Endothelial cell of umbilical vein (primary cell): Measurements from ENCODE around the gene ATF1. TPM values are rescaled to one million over a fixed set of nuclear protein-coding genes. Genes with fewer than 3 reads are reported as not detected.

Experiments
- BruUV-seq: library from RNA; stranded (reverse); fragments of 400-500 nt; replicated peaks from 2 replicates; lab custom pipeline; 2021; lab: Mats Ljungman, UMichigan
- CTCF ChIA-PET: fragments of 300-600, 350-600 bp; sonication (Branson Sonifier 250); formaldehyde crosslinking; loops from one replicate; lab custom pipeline; 2021; ENCODE audit warnings: antibody characterized with exemption, inconsistent platforms; lab: Charles Lee
- POLR2A ChIA-PET: fragments of 300-600, 350-600 bp; sonication (Branson Sonifier 250); formaldehyde crosslinking; loops from one replicate; lab custom pipeline; 2021; ENCODE audit warnings: antibody characterized with exemption, inconsistent platforms; lab: Charles Lee
- DNase-seq: peaks from one replicate; pipeline ENCODE4 v3.0.0-alpha.2; 2011; ENCODE audit warnings: low read depth, low spot score
- FAIRE-seq: peaks from 2 replicates; lab custom pipeline; 2011; peaks lifted over from hg19 to GRCh38; lab: Jason Lieb, UNC
- H2AFZ ChIP-seq: 2 replicates; pipeline ENCODE4 v1.6.0; 2012; ENCODE audit warnings: low read depth, low read length, control low read depth, inconsistent platforms
- H3K27ac ChIP-seq: 2 replicates; pipeline ENCODE4 v1.5.1; 2011; ENCODE audit warnings: low read depth, mild to moderate bottlenecking, control low read depth, low read length, moderate library complexity; ENCODE audit not compliant: insufficient read depth
- H3K27me3 ChIP-seq, 2 experiments: 2 replicates each; pipeline versions ENCODE4 v1.6.0 to v1.6.1; 2011; ENCODE audit warnings: low read length in 2 of 2, mixed read lengths in 1 of 2; ENCODE audit not compliant: control insufficient read depth in 2 of 2, insufficient read depth in 2 of 2
- H3K36me3 ChIP-seq, 2 experiments: 2 replicates in 1 of 2; 3 replicates in 1 of 2; pipeline ENCODE4 v1.5.1; 2011; ENCODE audit warnings: low read length in 2 of 2, mild to moderate bottlenecking in 1 of 2, moderate library complexity in 1 of 2; ENCODE audit not compliant: control insufficient read depth in 2 of 2, insufficient read depth in 2 of 2; ENCODE audit errors: extremely low read depth in 1 of 2
- H3K4me1 ChIP-seq: 3 replicates; pipeline ENCODE4 v1.5.1; 2011; ENCODE audit warnings: mild to moderate bottlenecking, low read length; ENCODE audit not compliant: control insufficient read depth, insufficient read depth; ENCODE audit errors: extremely low read depth
- H3K4me2 ChIP-seq: 2 replicates; pipeline ENCODE4 v1.6.1; 2011; ENCODE audit warnings: low read length, control low read depth, mixed read lengths; ENCODE audit not compliant: insufficient read depth
- H3K4me3 ChIP-seq, 3 experiments: fragments of 200-600 bp in 1 of 3; sonication (generic), shearing (Covaris generic) in 1 of 3; replicated peaks in 1 of 3; 2 replicates each; pipeline ENCODE4 v1.5.1; 2011 to 2016; ENCODE audit warnings: control low read depth in 3 of 3, low read length in 3 of 3, mild to moderate bottlenecking in 2 of 3, inconsistent platforms in 1 of 3, low read depth in 1 of 3, moderate library complexity in 1 of 3; ENCODE audit not compliant: insufficient read depth in 1 of 3
- H3K79me2 ChIP-seq: 2 replicates; pipeline ENCODE4 v1.6.0; 2012; ENCODE audit warnings: low read length, inconsistent platforms; ENCODE audit not compliant: control insufficient read depth, insufficient read depth
- H3K9ac ChIP-seq: replicated peaks from 2 replicates; pipeline ENCODE3; 2011; ENCODE audit warnings: low read length, control low read depth; ENCODE audit not compliant: insufficient read depth; ENCODE audit errors: extremely low read depth
- H3K9me1 ChIP-seq: replicated peaks from 3 replicates; pipeline ENCODE4 v1.6.0; 2011; ENCODE audit warnings: mild to moderate bottlenecking, low read length; ENCODE audit not compliant: control insufficient read depth, insufficient read depth; ENCODE audit errors: extremely low read depth
- H3K9me3 ChIP-seq: replicated peaks from 2 replicates; pipeline ENCODE4 v1.5.1; 2012; ENCODE audit warnings: low read length, inconsistent platforms; ENCODE audit not compliant: control insufficient read depth, insufficient read depth
- H4K20me1 ChIP-seq: replicated peaks from 2 replicates; pipeline ENCODE3; 2011; ENCODE audit warnings: mild to moderate bottlenecking, low read length; ENCODE audit not compliant: control insufficient read depth, insufficient read depth; ENCODE audit errors: extremely low read depth
- EZH2 ChIP-seq: IDR thresholded peaks from 2 replicates; pipeline ENCODE4 v1.6.1; 2012; ENCODE audit warnings: borderline replicate concordance, low read depth, mild to moderate bottlenecking, moderate library complexity, low read length, inconsistent platforms; ENCODE audit not compliant: severe bottlenecking
- FOS ChIP-seq: IDR thresholded peaks from 2 replicates; pipeline ENCODE4 v1.6.1; 2011; ENCODE audit warnings: mild to moderate bottlenecking, low read length, moderate library complexity, borderline replicate concordance; ENCODE audit not compliant: insufficient read depth
- GATA2 ChIP-seq: IDR thresholded peaks from 2 replicates; pipeline ENCODE4 v1.7.0; 2011; ENCODE audit warnings: low read depth, mild to moderate bottlenecking, moderate library complexity, mixed read lengths, low read length; ENCODE audit not compliant: insufficient read length, insufficient read depth
- JUN ChIP-seq: IDR thresholded peaks from 2 replicates; pipeline ENCODE4 v1.6.1; 2011; ENCODE audit warnings: borderline replicate concordance, low read depth; ENCODE audit not compliant: insufficient read length, insufficient read depth
- MAX ChIP-seq: IDR thresholded peaks from 2 replicates; pipeline ENCODE4 v1.6.1; 2011; ENCODE audit not compliant: insufficient read depth, insufficient read length
- MYC ChIP-seq: IDR thresholded peaks from one replicate; pipeline ENCODE4 v1.6.1; 2011; ENCODE audit warnings: mild to moderate bottlenecking, low read depth, low read length
- POLR2A ChIP-seq: IDR thresholded peaks from 2 replicates; pipeline ENCODE4 v1.6.1; 2012; ENCODE audit warnings: low read depth, mild to moderate bottlenecking, control low read depth, low read length
- POLR2AphosphoS5 ChIP-seq: IDR thresholded peaks from 2 replicates; pipeline ENCODE4 v1.6.1; 2012; ENCODE audit warnings: low read depth, mild to moderate bottlenecking, control low read depth, low read length, moderate library complexity; ENCODE audit not compliant: insufficient read depth
- dilution Hi-C: fragments of 300-500 bp; cut with MboI; formaldehyde crosslinking; loops from one replicate; pipeline ENCODE4 v1.15.0; 2019; ENCODE audit warnings: low sequenced_read_pairs; ENCODE audit not compliant: extremely low pct_ligation_motif_present
- intact Hi-C: fragments of 100-400 bp; cut with micrococcal nuclease; formaldehyde crosslinking; loops from one replicate; pipeline ENCODE4 v1.10.0; 2022
- polyA plus RNA-seq, 4 experiments: library from polyadenylated mRNA; depleted of rRNA in 3 of 4; stranded (reverse) in 3 of 4; unstranded in 1 of 4; fragments of >200 nt; gene quantifications; 2 replicates each; pipeline versions ENCODE4 v1.2.1 to v1.2.3, GENCODE V29; 2011 to 2012; ENCODE audit warnings: missing spikeins in 1 of 4
- total RNA-seq: library from RNA; stranded (reverse); gene quantifications from 2 replicates; pipeline ENCODE4 v1.2.3, GENCODE V29; 2021
- TF ChIP-seq, protein P1 (sequence below), 2 donors: IDR thresholded peaks; 1 replicate in 1 of 2; 2 replicates in 1 of 2; pipeline ENCODE4 v1.5.1; 2011; ENCODE audit warnings: low read length in 2 of 2, mild to moderate bottlenecking in 2 of 2, moderate library complexity in 2 of 2, control low read depth in 1 of 2, inconsistent platforms in 1 of 2, low read depth in 1 of 2; ENCODE audit not compliant: insufficient read depth in 1 of 2; ENCODE audit errors: extremely low read depth in 1 of 2

ATF1 gene
- total and polyA plus RNA-seq, 2 donors (not counting 3 experiments of a cell fraction or from before 2014, with no cell fraction given) = 14.5 to 26.7 TPM

GRCh38 chr12:50839042-50839441 is 75.1 kb downstream of the ATF1 start:
- H3K79me2 ChIP-seq = no peaks in the 10 kb centered on the region
- no peak overlapping the region for H2AFZ ChIP-seq
- no peaks in the 10 kb centered on the region for H3K9me1 ChIP-seq
- ChIA-PET CTCF (interaction anchor here (0.8 kb wide), 1 partner anchor 148 kb away, joined by 3 read pairs; no protein-coding TSS in a partner anchor), POLR2A (no interaction called here)
- peaks cover 0 to 1% of the 10 kb centered on the region in 2 experiments for H3K27me3 ChIP-seq
- H4K20me1 ChIP-seq = no peaks in the 10 kb centered on the region
- H3K36me3 ChIP-seq = no peaks in the 10 kb centered on the region
- dilution Hi-C loops (no loop called here), intact Hi-C loops (no loop called here)
- H3K27ac ChIP-seq = no peak overlapping the region
- no peaks in the 10 kb centered on the region for H3K4me1 ChIP-seq
- no peak for TF ChIP-seq MYC
- TF ChIP-seq JUN = no peak
- no peak for TF ChIP-seq POLR2AphosphoS5
- no peak for TF ChIP-seq MAX
- TF ChIP-seq, protein P1, sequence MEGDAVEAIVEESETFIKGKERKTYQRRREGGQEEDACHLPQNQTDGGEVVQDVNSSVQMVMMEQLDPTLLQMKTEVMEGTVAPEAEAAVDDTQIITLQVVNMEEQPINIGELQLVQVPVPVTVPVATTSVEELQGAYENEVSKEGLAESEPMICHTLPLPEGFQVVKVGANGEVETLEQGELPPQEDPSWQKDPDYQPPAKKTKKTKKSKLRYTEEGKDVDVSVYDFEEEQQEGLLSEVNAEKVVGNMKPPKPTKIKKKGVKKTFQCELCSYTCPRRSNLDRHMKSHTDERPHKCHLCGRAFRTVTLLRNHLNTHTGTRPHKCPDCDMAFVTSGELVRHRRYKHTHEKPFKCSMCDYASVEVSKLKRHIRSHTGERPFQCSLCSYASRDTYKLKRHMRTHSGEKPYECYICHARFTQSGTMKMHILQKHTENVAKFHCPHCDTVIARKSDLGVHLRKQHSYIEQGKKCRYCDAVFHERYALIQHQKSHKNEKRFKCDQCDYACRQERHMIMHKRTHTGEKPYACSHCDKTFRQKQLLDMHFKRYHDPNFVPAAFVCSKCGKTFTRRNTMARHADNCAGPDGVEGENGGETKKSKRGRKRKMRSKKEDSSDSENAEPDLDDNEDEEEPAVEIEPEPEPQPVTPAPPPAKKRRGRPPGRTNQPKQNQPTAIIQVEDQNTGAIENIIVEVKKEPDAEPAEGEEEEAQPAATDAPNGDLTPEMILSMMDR (IDR thresholded peaks at IDR 0.05; ENCODE audit: extremely low read depth in 1 of 2, insufficient read depth in 1 of 2, low read depth in 1 of 2, low read length in 2 of 2) = no peak
- TF ChIP-seq POLR2A = no peak
- TF ChIP-seq GATA2 = no peak
- TF ChIP-seq EZH2 = no peak
- no peak for TF ChIP-seq FOS
- H3K9ac ChIP-seq = no peak overlapping the region
- FAIRE-seq = no peak
- no peak overlapping the region for H3K4me2 ChIP-seq
- BruUV-seq = no TSS peak
- H3K9me3 ChIP-seq = no peaks in the 10 kb centered on the region
- DNase-seq = no peak
- no peak overlapping the region for H3K4me3 ChIP-seq
